ENCODE measurements around the gene SEPTIN10. TPM values are rescaled to one million over a fixed set of nuclear protein-coding genes. Genes with fewer than 3 reads are reported as not detected.
"Not testable (repeated sequence)": the region's sequence is repeated elsewhere in the genome, so short reads cannot be mapped to it uniquely, and the experiment has no call there.

Gene SEPTIN10
- total RNA-seq, 1 experiment from 2014 or later: 26.5 TPM

- in situ Hi-C loops (cut with HindIII; ENCODE audit: low pct_unique_long_range_greater_than_20kb, low sequenced_read_pairs): no loop called here
- DNase-seq (ENCODE audit: low read depth, low spot score): no peak
Measured at GRCh38 chr2:109575373-109575772, 38.4 kb downstream of the SEPTIN10 start.

- in situ Hi-C loops (cut with HindIII; ENCODE audit: low pct_unique_long_range_greater_than_20kb, low sequenced_read_pairs): no loop called here
- DNase-seq (ENCODE audit: low read depth, low spot score): no peak
Measured at GRCh38 chr2:109563980-109564550, 49.7 kb downstream of the SEPTIN10 start.

- no peak for DNase-seq (ENCODE audit: low read depth, low spot score)
- in situ Hi-C loops (cut with HindIII; ENCODE audit: low pct_unique_long_range_greater_than_20kb, low sequenced_read_pairs): no loop called here
Measured at GRCh38 chr2:109563288-109563687, 50.5 kb downstream of the SEPTIN10 start.

- in situ Hi-C loops (cut with HindIII; ENCODE audit: low pct_unique_long_range_greater_than_20kb, low sequenced_read_pairs): no loop called here
Measured at GRCh38 chr2:109562421-109562820, 51.3 kb downstream of the SEPTIN10 start.

GRCh38 chr2:109560265-109560664 lies 53.5 kb downstream of the SEPTIN10 start:
- DNase-seq (ENCODE audit: low read depth, low spot score): no peak
- in situ Hi-C loops (cut with HindIII; ENCODE audit: low pct_unique_long_range_greater_than_20kb, low sequenced_read_pairs): no loop called here

More at GRCh38 chr2:109562421-109562820, 51.3 kb downstream of the SEPTIN10 start:
- DNase-seq (ENCODE audit: low read depth, low spot score): no peak

- in situ Hi-C loops (cut with HindIII; ENCODE audit: low pct_unique_long_range_greater_than_20kb, low sequenced_read_pairs): no loop called here
- peak; percentile 43 for DNase-seq (ENCODE audit: low read depth, low spot score)
Measured at GRCh38 chr2:109558076-109558882, 55.5 kb downstream of the SEPTIN10 start.

GRCh38 chr2:109557309-109557708 lies 56.5 kb downstream of the SEPTIN10 start:
- no peak for DNase-seq (ENCODE audit: low read depth, low spot score)
- in situ Hi-C loops (cut with HindIII; ENCODE audit: low pct_unique_long_range_greater_than_20kb, low sequenced_read_pairs): no loop called here

GRCh38 chr2:109555346-109555900 lies 58.3 kb downstream of the SEPTIN10 start:
- in situ Hi-C loops (cut with HindIII; ENCODE audit: low pct_unique_long_range_greater_than_20kb, low sequenced_read_pairs): no loop called here
- DNase-seq (ENCODE audit: low read depth, low spot score): no peak

- in situ Hi-C loops (cut with HindIII; ENCODE audit: low pct_unique_long_range_greater_than_20kb, low sequenced_read_pairs): no loop called here
Measured at GRCh38 chr2:109554758-109555157, 59.0 kb downstream of the SEPTIN10 start.

GRCh38 chr2:109549016-109549590 lies 64.7 kb downstream of the SEPTIN10 start:
- peak; percentile 63 for DNase-seq (ENCODE audit: low read depth, low spot score)
- in situ Hi-C loops (cut with HindIII; ENCODE audit: low pct_unique_long_range_greater_than_20kb, low sequenced_read_pairs): no loop called here

More at GRCh38 chr2:109554758-109555157, 59.0 kb downstream of the SEPTIN10 start:
- DNase-seq (ENCODE audit: low read depth, low spot score): no peak

GRCh38 chr2:109547280-109547679 lies 66.5 kb downstream of the SEPTIN10 start:
- in situ Hi-C loops (cut with HindIII; ENCODE audit: low pct_unique_long_range_greater_than_20kb, low sequenced_read_pairs): no loop called here
- DNase-seq (ENCODE audit: low read depth, low spot score): no peak

- peak; percentile 71 for DNase-seq (ENCODE audit: low read depth, low spot score)
- in situ Hi-C loops (cut with HindIII; ENCODE audit: low pct_unique_long_range_greater_than_20kb, low sequenced_read_pairs): no loop called here
Measured at GRCh38 chr2:109545828-109546713, 67.7 kb downstream of the SEPTIN10 start.

- DNase-seq (ENCODE audit: low read depth, low spot score): no peak
- in situ Hi-C loops (cut with HindIII; ENCODE audit: low pct_unique_long_range_greater_than_20kb, low sequenced_read_pairs): no loop called here
Measured at GRCh38 chr2:109542384-109542783, 71.4 kb downstream of the SEPTIN10 start.

GRCh38 chr2:109538546-109538945 lies 75.2 kb downstream of the SEPTIN10 start:
- no peak for DNase-seq (ENCODE audit: low read depth, low spot score)
- in situ Hi-C loops (cut with HindIII; ENCODE audit: low pct_unique_long_range_greater_than_20kb, low sequenced_read_pairs): no loop called here

- DNase-seq (ENCODE audit: low read depth, low spot score): no peak
- in situ Hi-C loops (cut with HindIII; ENCODE audit: low pct_unique_long_range_greater_than_20kb, low sequenced_read_pairs): no loop called here
Measured at GRCh38 chr2:109537565-109538222, 76.1 kb downstream of the SEPTIN10 start.

GRCh38 chr2:109536556-109536955 lies 77.2 kb downstream of the SEPTIN10 start:
- in situ Hi-C loops (cut with HindIII; ENCODE audit: low pct_unique_long_range_greater_than_20kb, low sequenced_read_pairs); DNase-seq (ENCODE audit: low read depth, low spot score): not testable (repeated sequence)
